Mucosa of descending colon (tissue), 3 donors: ENCODE measurements around the gene FAM193B. TPM values are rescaled to one million over a fixed set of nuclear protein-coding genes. Genes with fewer than 3 reads are reported as not detected.

Experiments
- ATAC-seq: fragments of 200-7000 bp; cut with Tn5 transposase; one replicate; pipeline ENCODE4 v1.9.1; 2020; ENCODE audit warnings: mild to moderate bottlenecking, moderate library complexity
- DNase-seq, 3 donors: peaks; one replicate each; pipeline ENCODE4 v3.0.0-alpha.2; 2020
- H3K36me3 ChIP-seq: fragments of 200-600 bp; one replicate; pipeline ENCODE4 v1.8.0; 2021; ENCODE audit warnings: low read depth, mild to moderate bottlenecking
- H3K4me1 ChIP-seq: fragments of 200-600 bp; one replicate; pipeline ENCODE4 v1.8.0; 2021; ENCODE audit warnings: low read depth, mild to moderate bottlenecking
- H3K4me3 ChIP-seq: fragments of 200-600 bp; one replicate; pipeline ENCODE4 v1.8.0; 2021; ENCODE audit warnings: mild to moderate bottlenecking
- H3K9me3 ChIP-seq: fragments of 200-600 bp; one replicate; pipeline ENCODE4 v1.8.0; 2021; ENCODE audit warnings: mild to moderate bottlenecking
- CTCF ChIP-seq: fragments of 200-600 bp; IDR thresholded peaks from one replicate; pipeline ENCODE4 v1.8.0; 2022; ENCODE audit warnings: antibody characterized with exemption, mild to moderate bottlenecking
- intact Hi-C, 2 donors: fragments of 100-400 bp; cut with DNase I in 1 of 2; cut with micrococcal nuclease in 1 of 2; formaldehyde crosslinking; loops; one replicate each; pipeline versions ENCODE4 v1.11.0 to v1.11.1; 2022; cut with DNase I, micrococcal nuclease
- total RNA-seq, 3 donors: library from RNA; stranded (reverse); fragmentation: NEBNext Ultra II Directional in 2 of 3; extraction: Animal tissue kit (Norgen Biotek cat#: 25700) in 2 of 3; gene quantifications; one replicate each; pipeline versions ENCODE4 v1.2.1 to v1.2.4, GENCODE V29; 2021 to 2023
- donor health status: DM: no; HTN: no; CAD: no; lungs with moderate emphysema.
- donor health status: DM: no; HTN: no; CAD: no.
- donor health status: DM: no; HTN: yes; CAD: no.

The FAM193B gene
- total RNA-seq, 3 donors from 2014 or later, result 57.7 to 83.9 (median 75.2) TPM

DNA sequence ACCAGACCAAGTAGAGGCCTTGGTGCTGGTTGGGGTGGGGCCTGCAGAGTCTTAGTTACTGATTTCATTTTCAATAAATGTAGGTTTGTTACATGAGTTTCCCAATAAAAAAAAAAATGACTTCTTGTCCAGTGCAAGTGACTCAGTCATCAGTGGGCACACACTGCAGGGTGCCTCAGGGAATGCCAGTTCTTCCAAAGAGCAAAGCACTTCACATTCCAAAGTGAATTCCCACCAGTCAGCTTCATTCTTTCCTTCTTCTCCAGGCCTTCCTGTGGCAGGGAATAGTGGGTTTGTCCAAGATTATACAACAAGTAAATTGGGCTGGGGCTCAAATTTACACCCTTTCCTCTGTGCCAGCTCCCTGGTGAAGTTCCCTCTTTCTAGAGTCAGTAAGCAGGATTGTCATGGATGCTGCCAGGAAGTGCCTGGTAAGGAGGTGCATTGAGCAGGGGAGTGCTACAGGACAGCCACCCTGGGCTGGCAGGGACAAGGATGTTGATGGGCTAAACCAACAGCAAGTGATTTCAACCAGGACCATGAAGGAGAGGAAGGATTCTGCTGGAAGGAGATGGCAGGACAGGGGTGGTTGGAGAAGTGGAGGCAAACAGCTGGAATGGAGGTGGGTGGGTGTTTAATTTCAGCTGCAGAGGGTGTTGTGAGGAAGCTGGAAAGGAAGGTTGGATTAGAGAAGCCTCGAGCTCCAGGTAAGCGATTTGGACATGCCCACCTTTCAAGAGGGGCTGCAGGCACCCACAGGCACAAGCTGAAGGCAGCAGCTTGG is 41.8 kb upstream of the FAM193B start:
- TF ChIP-seq CTCF, result no peak
- H3K36me3 ChIP-seq, result peaks cover 12% of the 10 kb centered on the region
- peaks cover 20% of the 10 kb centered on the region for H3K4me1 ChIP-seq
- no peak for ATAC-seq
- no peak overlapping the region for H3K4me3 ChIP-seq
- DNase-seq, result no peak
- intact Hi-C loops, result no loop called here
- H3K9me3 ChIP-seq, result no peaks in the 10 kb centered on the region

DNA sequence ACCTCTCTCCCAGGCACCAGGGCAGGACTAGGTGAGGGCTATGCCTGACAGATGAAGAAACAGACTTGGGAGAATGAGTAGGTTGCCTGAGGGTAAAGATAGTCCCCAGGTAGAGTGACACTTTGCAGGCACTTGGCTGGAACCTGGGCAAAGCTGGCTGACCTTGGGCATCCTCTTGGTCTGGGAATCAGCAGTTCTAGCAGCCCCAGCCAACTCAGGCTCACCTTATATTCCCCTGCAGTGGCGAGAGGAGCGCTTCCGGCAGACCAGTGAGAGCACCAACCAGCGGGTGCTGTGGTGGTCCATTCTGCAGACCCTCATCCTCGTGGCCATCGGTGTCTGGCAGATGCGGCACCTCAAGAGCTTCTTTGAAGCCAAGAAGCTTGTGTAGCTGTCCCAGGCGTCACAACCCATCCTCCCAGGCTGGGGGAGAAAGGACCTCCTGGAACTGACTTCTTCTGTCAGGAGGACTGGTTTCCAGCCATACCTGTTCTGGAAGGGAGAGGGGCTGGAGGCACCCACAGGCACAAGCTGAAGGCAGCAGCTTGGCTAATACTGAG is 40.7 kb upstream of the FAM193B start:
- intact Hi-C loops, result no loop called here
- peaks cover 15% of the 10 kb centered on the region for H3K4me1 ChIP-seq
- DNase-seq, result no peak

DNA sequence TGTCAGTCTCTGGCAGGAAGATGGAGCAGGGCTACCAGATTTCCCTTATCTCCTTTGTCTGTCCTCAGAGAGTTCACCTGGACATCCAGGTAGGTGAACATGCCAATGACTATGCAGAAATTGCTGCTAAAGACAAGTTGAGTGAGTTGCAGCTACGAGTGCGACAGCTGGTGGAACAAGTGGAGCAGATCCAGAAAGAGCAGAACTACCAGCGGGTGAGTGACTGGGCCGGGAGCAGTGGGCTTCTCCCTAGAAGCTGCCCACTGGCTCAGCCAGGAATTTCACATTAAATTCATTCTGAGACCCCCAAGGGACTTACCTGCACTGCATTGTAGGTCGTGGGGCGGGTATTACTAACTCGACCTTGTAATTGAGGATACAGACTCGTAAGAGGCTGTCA is 39.7 kb upstream of the FAM193B start:
- intact Hi-C loops, result no loop called here
- DNase-seq (no peak), ATAC-seq (no peak)
- no peak overlapping the region for H3K4me3 ChIP-seq
- H3K9me3 ChIP-seq, result no peaks in the 10 kb centered on the region
- peaks cover 12% of the 10 kb centered on the region for H3K36me3 ChIP-seq
- peaks cover 15% of the 10 kb centered on the region for H3K4me1 ChIP-seq
- TF ChIP-seq CTCF, result no peak

More for the DNA sequence above, 40.7 kb upstream of the FAM193B start:
- H3K4me3 ChIP-seq, result no peak overlapping the region
- peaks cover 12% of the 10 kb centered on the region for H3K36me3 ChIP-seq
- no peak for ATAC-seq
- H3K9me3 ChIP-seq, result no peaks in the 10 kb centered on the region
- TF ChIP-seq CTCF, result no peak

GRCh38 chr5:177593511-177593910 is 39.1 kb upstream of the FAM193B start:
- intact Hi-C loops, result no loop called here
- Histone ChIP-seq H3K36me3 (peaks cover 12% of the 10 kb centered on the region), H3K4me3 (no peak overlapping the region), H3K4me1 (peaks cover 15% of the 10 kb centered on the region), H3K9me3 (no peaks in the 10 kb centered on the region)
- DNase-seq (no peak), ATAC-seq (no peak)
- no peak for TF ChIP-seq CTCF

DNA sequence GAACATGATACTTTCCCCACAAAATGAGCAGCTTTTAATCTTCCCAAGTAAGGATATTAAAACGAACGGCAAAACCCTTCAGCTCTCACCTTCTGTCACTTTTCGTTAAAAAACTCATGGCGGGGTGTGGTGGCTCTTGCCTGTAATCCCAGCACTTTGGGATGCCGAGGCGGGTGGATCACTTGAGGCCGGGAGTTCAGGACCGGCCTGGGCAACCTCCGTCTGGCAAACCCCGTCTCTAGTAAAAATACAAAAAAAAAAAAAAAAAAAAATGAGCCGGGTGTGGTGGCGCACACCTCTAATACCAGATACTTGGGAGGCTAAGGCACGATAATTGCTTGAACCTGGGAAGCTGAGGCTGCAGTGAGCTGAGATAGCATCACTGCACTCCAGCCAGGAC is 38.5 kb upstream of the FAM193B start:
- no peak for TF ChIP-seq CTCF
- no peaks in the 10 kb centered on the region for H3K9me3 ChIP-seq
- no peak for DNase-seq
- intact Hi-C loops, result no loop called here
- peaks cover 15% of the 10 kb centered on the region for H3K4me1 ChIP-seq
- peaks cover 12% of the 10 kb centered on the region for H3K36me3 ChIP-seq
- ATAC-seq, result no peak
- H3K4me3 ChIP-seq, result peak overlapping the region; percentile 72
